HCT116 (cell line): ENCODE results near the gene ANKRD18B.
"Not testable (repeated sequence)": the region's sequence is repeated elsewhere in the genome, so short reads cannot be mapped to it uniquely, and the experiment has no call there.

Source experiments
- ATF3 ChIP-seq: IDR thresholded peaks from 2 replicates; pipeline ENCODE4 v1.6.1; 2012
- CEBPB ChIP-seq: IDR thresholded peaks from 2 replicates; pipeline ENCODE4 v1.6.1; 2012; ENCODE audit warnings: low read depth
- CTCF ChIP-seq, 3 experiments: fragments of 200-600 bp in 1 of 3; sonication (generic) in 1 of 3; IDR thresholded peaks in 2 of 3; conservative IDR thresholded peaks in 1 of 3; 2 replicates each; pipeline ENCODE4 v1.5.1; 2012 to 2017; ENCODE audit warnings: low read depth in 2 of 3, low read length in 2 of 3, antibody characterized with exemption in 1 of 3, borderline replicate concordance in 1 of 3, control low read depth in 1 of 3, mild to moderate bottlenecking in 1 of 3, mixed read lengths in 1 of 3, mixed run types in 1 of 3, moderate library complexity in 1 of 3; ENCODE audit not compliant: insufficient read depth in 1 of 3
- EGR1 ChIP-seq: IDR thresholded peaks from 2 replicates; pipeline ENCODE4 v1.6.1; 2012; ENCODE audit warnings: low read depth
- EZH2 ChIP-seq: fragments of 200-600 bp; sonication (generic); IDR thresholded peaks from 2 replicates; pipeline ENCODE4 v1.6.1; 2017; ENCODE audit warnings: antibody characterized with exemption, mixed run types
- POLR2A ChIP-seq: IDR thresholded peaks from 2 replicates; pipeline ENCODE4 v1.7.0; 2011; ENCODE audit warnings: borderline replicate concordance; ENCODE audit not compliant: insufficient read depth, insufficient read length; ENCODE audit errors: extremely low read depth
- RAD21 ChIP-seq: IDR thresholded peaks from 2 replicates; pipeline ENCODE4 v1.6.1; 2012; ENCODE audit warnings: low read depth, mild to moderate bottlenecking
- REST ChIP-seq: IDR thresholded peaks from 2 replicates; pipeline ENCODE4 v1.6.1; 2012; ENCODE audit warnings: low read depth
- ZBTB33 ChIP-seq: IDR thresholded peaks from 2 replicates; pipeline ENCODE4 v1.6.1; 2011; ENCODE audit warnings: mild to moderate bottlenecking, low read length, moderate library complexity; ENCODE audit not compliant: insufficient replicate concordance; ENCODE audit errors: extremely low read depth

GRCh38 chr9:33562196-33562595 is 38.1 kb downstream of the ANKRD18B start:
- not testable (repeated sequence) for TF ChIP-seq POLR2A; ZBTB33; EZH2; REST; CTCF (IDR thresholded peaks at IDR 0.05 in 2 of 3, conservative IDR thresholded peaks at IDR 0.05 in 1 of 3; ENCODE audit: borderline replicate concordance in 1 of 3, insufficient read depth in 1 of 3, low read depth in 2 of 3, low read length in 2 of 3); EGR1; ATF3; CEBPB; RAD21
